GM12892 (cell line): ENCODE measurements around the gene SELPLG.

Experiments used
- POLR2A ChIP-seq: IDR thresholded peaks from 2 replicates; pipeline ENCODE4 v1.6.1; 2011; ENCODE audit warnings: low read depth, low read length, control low read depth
- POLR2AphosphoS5 ChIP-seq: IDR thresholded peaks from 2 replicates; pipeline ENCODE4 v1.6.1; 2011; ENCODE audit warnings: low read depth, low read length, control low read depth

DNA sequence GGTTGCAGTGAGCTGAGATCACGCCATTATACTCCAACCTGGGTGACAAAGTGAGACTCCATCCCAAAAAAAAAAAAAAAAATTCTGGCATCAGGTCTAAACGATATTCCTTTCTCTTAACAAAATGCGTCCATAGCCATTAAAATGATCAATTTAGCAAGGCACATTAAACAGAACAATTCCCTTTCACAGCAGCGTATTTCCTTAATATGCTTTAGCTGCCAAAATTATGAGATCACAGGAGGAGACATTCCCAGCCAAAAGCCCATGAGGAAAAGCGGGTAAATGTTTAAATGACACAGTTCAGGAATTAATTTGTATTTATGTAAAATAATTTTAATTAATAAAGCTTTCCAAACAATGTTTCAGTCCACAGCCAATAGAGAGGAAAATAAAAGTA is 43.0 kb upstream of the SELPLG start:
- TF ChIP-seq POLR2A (no peak), POLR2AphosphoS5 (no peak)
